Measurements from ENCODE around the gene STAT4.

The STAT4 gene

DNA sequence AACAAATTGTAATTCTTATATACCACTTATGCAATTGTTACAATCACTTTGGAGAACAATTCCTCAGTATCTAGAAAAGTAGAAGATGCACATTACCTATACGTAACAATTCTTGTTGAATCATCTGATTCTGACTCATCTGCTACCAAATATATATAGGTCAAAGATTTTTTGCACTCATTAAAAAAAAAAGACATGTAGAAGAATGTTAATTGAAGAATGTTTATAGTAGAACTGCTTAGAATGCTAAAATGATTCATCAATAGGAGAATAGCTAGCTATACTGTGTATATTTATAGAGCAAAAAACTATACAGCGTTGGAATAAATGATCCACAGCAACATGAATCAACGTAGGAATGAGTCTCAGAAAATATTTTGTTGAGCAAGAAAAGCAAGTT lies 107.4 kb downstream of the STAT4 start:
- POLR2A ChIA-PET = no interaction called here
- TF ChIP-seq, protein P1, sequence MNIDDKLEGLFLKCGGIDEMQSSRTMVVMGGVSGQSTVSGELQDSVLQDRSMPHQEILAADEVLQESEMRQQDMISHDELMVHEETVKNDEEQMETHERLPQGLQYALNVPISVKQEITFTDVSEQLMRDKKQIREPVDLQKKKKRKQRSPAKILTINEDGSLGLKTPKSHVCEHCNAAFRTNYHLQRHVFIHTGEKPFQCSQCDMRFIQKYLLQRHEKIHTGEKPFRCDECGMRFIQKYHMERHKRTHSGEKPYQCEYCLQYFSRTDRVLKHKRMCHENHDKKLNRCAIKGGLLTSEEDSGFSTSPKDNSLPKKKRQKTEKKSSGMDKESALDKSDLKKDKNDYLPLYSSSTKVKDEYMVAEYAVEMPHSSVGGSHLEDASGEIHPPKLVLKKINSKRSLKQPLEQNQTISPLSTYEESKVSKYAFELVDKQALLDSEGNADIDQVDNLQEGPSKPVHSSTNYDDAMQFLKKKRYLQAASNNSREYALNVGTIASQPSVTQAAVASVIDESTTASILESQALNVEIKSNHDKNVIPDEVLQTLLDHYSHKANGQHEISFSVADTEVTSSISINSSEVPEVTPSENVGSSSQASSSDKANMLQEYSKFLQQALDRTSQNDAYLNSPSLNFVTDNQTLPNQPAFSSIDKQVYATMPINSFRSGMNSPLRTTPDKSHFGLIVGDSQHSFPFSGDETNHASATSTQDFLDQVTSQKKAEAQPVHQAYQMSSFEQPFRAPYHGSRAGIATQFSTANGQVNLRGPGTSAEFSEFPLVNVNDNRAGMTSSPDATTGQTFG (tag by site-specific recombination; IDR thresholded peaks at IDR 0.05; ENCODE audit: borderline replicate concordance) = no peak
- no peak for TF ChIP-seq ZNF449 (tag by site-specific recombination; IDR thresholded peaks at IDR 0.05)
- no peak for TF ChIP-seq ZNF423 (tag by site-specific recombination; IDR thresholded peaks at IDR 0.05)
- no peak for TF ChIP-seq ZNF37A (tag by site-specific recombination; IDR thresholded peaks at IDR 0.05)
- TF ChIP-seq ZNF580 (tag by site-specific recombination; IDR thresholded peaks at IDR 0.05) = no peak
- no peak for TF ChIP-seq ZNF660 (tag by site-specific recombination; IDR thresholded peaks at IDR 0.05)
- Histone ChIP-seq H3K4me1 (ENCODE audit: control insufficient read depth, insufficient read depth, low read length) (no peaks in the 10 kb centered on the region; the same call in 1 of the 2 replicates), H3K36me3 (ENCODE audit: control insufficient read depth in 2 of 2, insufficient read depth in 1 of 2, low read length in 2 of 2) (no peaks in the 10 kb centered on the region), H3K4me3 (ENCODE audit: low read depth, low read length) (no peak overlapping the region), H3K9me3 (ENCODE audit: control insufficient read depth, insufficient read depth, low read depth, low read length) (no peaks in the 10 kb centered on the region), H3K27ac (ENCODE audit: extremely low read depth, low read depth, low read length) (no peak overlapping the region)
- CTCF ChIA-PET = interaction anchor here (0.8 kb wide), 1 partner anchor 9 kb away, joined by 7 read pairs; no protein-coding TSS in a partner anchor

GRCh38 chr2:191041418-191042161 lies 109.2 kb downstream of the STAT4 start:
- TF ChIP-seq GLIS1 (tag by site-specific recombination; IDR thresholded peaks at IDR 0.05) (peak; percentile 35; the same call in 1 of the 2 replicates), SP3 (tag by site-specific recombination; IDR thresholded peaks at IDR 0.05) (no peak)
- no peak overlapping the region for H3K4me3 ChIP-seq (ENCODE audit: low read depth, low read length)
- no peak overlapping the region for H3K27ac ChIP-seq (ENCODE audit: extremely low read depth, low read depth, low read length)
- no peaks in the 10 kb centered on the region for H3K9me3 ChIP-seq (ENCODE audit: control insufficient read depth, insufficient read depth, low read depth, low read length)
- ChIA-PET POLR2A (interaction anchor here (1.1 kb wide), 1 partner anchor 9 kb away, joined by 4 read pairs; no protein-coding TSS in a partner anchor), CTCF (interaction anchor here (0.9 to 2.3 kb wide), 4 partner anchors 8 to 261 kb away, joined by 4 to 17 read pairs (median 8); no protein-coding TSS in a partner anchor)
- H3K36me3 ChIP-seq (ENCODE audit: control insufficient read depth in 2 of 2, insufficient read depth in 1 of 2, low read length in 2 of 2) = no peaks in the 10 kb centered on the region
- peaks cover under 1% of the 10 kb centered on the region; the same call in 1 of the 2 replicates for H3K4me1 ChIP-seq (ENCODE audit: control insufficient read depth, insufficient read depth, low read length)

DNA sequence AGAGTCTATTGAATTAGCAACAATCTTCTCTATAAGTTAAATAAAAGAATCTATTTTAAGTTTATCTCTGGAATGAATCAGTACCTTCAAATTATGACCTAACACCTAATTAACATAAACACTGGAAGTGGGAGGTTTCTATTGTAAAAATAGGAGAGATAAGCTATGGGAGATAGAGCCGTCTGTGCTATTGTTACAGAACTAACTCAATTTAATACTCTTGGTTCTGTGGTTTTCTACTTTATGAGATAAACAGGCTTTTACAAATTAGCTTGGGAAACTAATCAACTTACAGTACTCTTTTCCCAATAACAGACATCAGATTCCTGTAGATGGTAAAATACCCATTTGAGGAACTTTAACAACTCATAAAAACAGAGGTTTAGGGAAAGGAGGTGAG lies 111.2 kb downstream of the STAT4 start:
- POLR2A ChIA-PET = no interaction called here
- CTCF ChIA-PET = interaction anchor here (0.6 to 1.9 kb wide), 6 partner anchors 13 to 854 kb away, joined by 3 to 5 read pairs (median 4); no protein-coding TSS in a partner anchor
- Histone ChIP-seq H3K4me1 (ENCODE audit: control insufficient read depth, insufficient read depth, low read length) (peaks cover 3% of the 10 kb centered on the region; the same call in 1 of the 2 replicates), H3K36me3 (ENCODE audit: control insufficient read depth in 2 of 2, insufficient read depth in 1 of 2, low read length in 2 of 2) (no peaks in the 10 kb centered on the region), H3K27ac (ENCODE audit: extremely low read depth, low read depth, low read length) (no peak overlapping the region), H3K4me3 (ENCODE audit: low read depth, low read length) (no peak overlapping the region), H3K9me3 (ENCODE audit: control insufficient read depth, insufficient read depth, low read depth, low read length) (no peaks in the 10 kb centered on the region)
- TF ChIP-seq ZNF24 (tag by site-specific recombination; IDR thresholded peaks at IDR 0.05) = no peak
- no peak for TF ChIP-seq ZNF146 (tag by site-specific recombination; IDR thresholded peaks at IDR 0.05)
- no peak for TF ChIP-seq PRDM1 (tag by site-specific recombination; IDR thresholded peaks at IDR 0.05)
- TF ChIP-seq KLF10 (tag by site-specific recombination; IDR thresholded peaks at IDR 0.05) = no peak
- TF ChIP-seq ZNF266 (tag by site-specific recombination; IDR thresholded peaks at IDR 0.05; ENCODE audit: low read depth) = no peak
- TF ChIP-seq ZNF223 (tag by site-specific recombination; IDR thresholded peaks at IDR 0.05) = no peak
- no peak for TF ChIP-seq SALL2 (tag by site-specific recombination; IDR thresholded peaks at IDR 0.05; ENCODE audit: borderline replicate concordance)
- no peak for TF ChIP-seq ZNF394 (tag by site-specific recombination; IDR thresholded peaks at IDR 0.05; ENCODE audit: borderline replicate concordance)
- no peak for TF ChIP-seq ZNF529 (tag by site-specific recombination; IDR thresholded peaks at IDR 0.05; ENCODE audit: insufficient replicate concordance)
- no peak for TF ChIP-seq ZNF175 (tag by site-specific recombination; IDR thresholded peaks at IDR 0.05)
- TF ChIP-seq HOXD13 (CRISPR knock-in tag; IDR thresholded peaks at IDR 0.05; ENCODE audit: borderline replicate concordance) = no peak
- TF ChIP-seq ZFP37 (tag by site-specific recombination; IDR thresholded peaks at IDR 0.05) = no peak
- TF ChIP-seq ZNF48 (tag by site-specific recombination; IDR thresholded peaks at IDR 0.05) = no peak
- TF ChIP-seq, protein P2, sequence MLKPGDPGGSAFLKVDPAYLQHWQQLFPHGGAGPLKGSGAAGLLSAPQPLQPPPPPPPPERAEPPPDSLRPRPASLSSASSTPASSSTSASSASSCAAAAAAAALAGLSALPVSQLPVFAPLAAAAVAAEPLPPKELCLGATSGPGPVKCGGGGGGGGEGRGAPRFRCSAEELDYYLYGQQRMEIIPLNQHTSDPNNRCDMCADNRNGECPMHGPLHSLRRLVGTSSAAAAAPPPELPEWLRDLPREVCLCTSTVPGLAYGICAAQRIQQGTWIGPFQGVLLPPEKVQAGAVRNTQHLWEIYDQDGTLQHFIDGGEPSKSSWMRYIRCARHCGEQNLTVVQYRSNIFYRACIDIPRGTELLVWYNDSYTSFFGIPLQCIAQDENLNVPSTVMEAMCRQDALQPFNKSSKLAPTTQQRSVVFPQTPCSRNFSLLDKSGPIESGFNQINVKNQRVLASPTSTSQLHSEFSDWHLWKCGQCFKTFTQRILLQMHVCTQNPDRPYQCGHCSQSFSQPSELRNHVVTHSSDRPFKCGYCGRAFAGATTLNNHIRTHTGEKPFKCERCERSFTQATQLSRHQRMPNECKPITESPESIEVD (tag by site-specific recombination; IDR thresholded peaks at IDR 0.05) = no peak
- TF ChIP-seq MEIS1 (CRISPR knock-in tag; IDR thresholded peaks at IDR 0.05; ENCODE audit: borderline replicate concordance) = no peak
- TF ChIP-seq, protein P3, sequence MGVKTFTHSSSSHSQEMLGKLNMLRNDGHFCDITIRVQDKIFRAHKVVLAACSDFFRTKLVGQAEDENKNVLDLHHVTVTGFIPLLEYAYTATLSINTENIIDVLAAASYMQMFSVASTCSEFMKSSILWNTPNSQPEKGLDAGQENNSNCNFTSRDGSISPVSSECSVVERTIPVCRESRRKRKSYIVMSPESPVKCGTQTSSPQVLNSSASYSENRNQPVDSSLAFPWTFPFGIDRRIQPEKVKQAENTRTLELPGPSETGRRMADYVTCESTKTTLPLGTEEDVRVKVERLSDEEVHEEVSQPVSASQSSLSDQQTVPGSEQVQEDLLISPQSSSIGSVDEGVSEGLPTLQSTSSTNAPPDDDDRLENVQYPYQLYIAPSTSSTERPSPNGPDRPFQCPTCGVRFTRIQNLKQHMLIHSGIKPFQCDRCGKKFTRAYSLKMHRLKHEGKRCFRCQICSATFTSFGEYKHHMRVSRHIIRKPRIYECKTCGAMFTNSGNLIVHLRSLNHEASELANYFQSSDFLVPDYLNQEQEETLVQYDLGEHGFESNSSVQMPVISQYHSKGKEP (tag by site-specific recombination; IDR thresholded peaks at IDR 0.05) = no peak

All from HEK293 (cell line).